BJ (cell line): ENCODE measurements around the gene TP73. TPM values are rescaled to one million over a fixed set of nuclear protein-coding genes. Genes with fewer than 3 reads are reported as not detected.

ENCODE experiments used
- CTCF ChIA-PET: fragments of 350-600 bp; formaldehyde crosslinking; extraction: SDS; loops from one replicate; lab custom pipeline; 2021; ENCODE audit warnings: antibody characterized with exemption, inconsistent platforms; lab: Yijun Ruan, JAX
- POLR2A ChIA-PET: fragments of 300-600 bp; sonication (Branson Sonifier 250); formaldehyde crosslinking; extraction: SDS; loops from one replicate; lab custom pipeline; 2021; ENCODE audit warnings: antibody characterized with exemption; lab: Charles Lee
- DNase-seq: peaks from one replicate; pipeline ENCODE4 v3.0.0-alpha.2; 2011; ENCODE audit warnings: low read depth
- H3K27me3 ChIP-seq: 2 replicates; pipeline ENCODE4 v1.6.0; 2011; ENCODE audit warnings: low read length; ENCODE audit not compliant: control insufficient read depth, insufficient read depth
- H3K36me3 ChIP-seq: 2 replicates; pipeline ENCODE4 v1.5.1; 2011; ENCODE audit warnings: low read length; ENCODE audit not compliant: control insufficient read depth, insufficient read depth
- H3K4me3 ChIP-seq: 2 replicates; pipeline ENCODE4 v1.5.1; 2011; ENCODE audit warnings: low read depth, mild to moderate bottlenecking, control low read depth, low read length
- CTCF ChIP-seq: IDR thresholded peaks from 2 replicates; pipeline ENCODE4 v1.5.1; 2011; ENCODE audit warnings: low read depth, mild to moderate bottlenecking, control low read depth, inconsistent platforms, low read length, moderate library complexity; ENCODE audit not compliant: insufficient read depth
- polyA plus RNA-seq: library from polyadenylated mRNA; depleted of rRNA; stranded (reverse); fragments of >200 nt; gene quantifications from 2 replicates; pipeline ENCODE4 v1.2.3, GENCODE V29; 2011

Gene TP73
- polyA plus RNA-seq, 1 experiment = not detected

GRCh38 chr1:3636080-3636479 is 16.2 kb upstream of the TP73 start:
- CTCF ChIA-PET = interaction anchor here (1.4 to 5.4 kb wide), 3 partner anchors 12 to 183 kb away, joined by 3 to 16 read pairs (median 3); no protein-coding TSS in a partner anchor
- TF ChIP-seq CTCF = no peak
- POLR2A ChIA-PET = no interaction called here
- peaks cover 28% of the 10 kb centered on the region for H3K36me3 ChIP-seq
- no peaks in the 10 kb centered on the region for H3K27me3 ChIP-seq
- no peak overlapping the region for H3K4me3 ChIP-seq
- no peak for DNase-seq

- no peak for DNase-seq
- H3K27me3 ChIP-seq = no peaks in the 10 kb centered on the region
- TF ChIP-seq CTCF = no peak
- ChIA-PET POLR2A (no interaction called here), CTCF (interaction anchor here (1.5 kb wide), 1 partner anchor 12 kb away, joined by 3 read pairs; no protein-coding TSS in a partner anchor)
- peaks cover 27% of the 10 kb centered on the region for H3K36me3 ChIP-seq
- H3K4me3 ChIP-seq = no peak overlapping the region
These were observed 15.8 kb upstream of the TP73 start for GRCh38 chr1:3636531-3636930.

GRCh38 chr1:3638027-3638426 is 14.3 kb upstream of the TP73 start:
- no peak for TF ChIP-seq CTCF
- POLR2A ChIA-PET = no interaction called here
- no peak overlapping the region for H3K4me3 ChIP-seq
- H3K27me3 ChIP-seq = no peaks in the 10 kb centered on the region
- peaks cover 24% of the 10 kb centered on the region for H3K36me3 ChIP-seq
- CTCF ChIA-PET = interaction anchor here (1.2 kb wide), 1 partner anchor 10 kb away, joined by 3 read pairs; no protein-coding TSS in a partner anchor
- no peak for DNase-seq

GRCh38 chr1:3638676-3639075 is 13.6 kb upstream of the TP73 start:
- POLR2A ChIA-PET = no interaction called here
- peaks cover 23% of the 10 kb centered on the region for H3K36me3 ChIP-seq
- no peaks in the 10 kb centered on the region for H3K27me3 ChIP-seq
- TF ChIP-seq CTCF = no peak
- DNase-seq = no peak
- CTCF ChIA-PET = no interaction called here
- no peak overlapping the region for H3K4me3 ChIP-seq

GRCh38 chr1:3639397-3639911 is 12.9 kb upstream of the TP73 start:
- no peak for TF ChIP-seq CTCF
- POLR2A ChIA-PET = no interaction called here
- H3K36me3 ChIP-seq = peaks cover 19% of the 10 kb centered on the region
- CTCF ChIA-PET = no interaction called here
- no peak for DNase-seq
- H3K27me3 ChIP-seq = no peaks in the 10 kb centered on the region
- no peak overlapping the region for H3K4me3 ChIP-seq
